Astrocyte (in vitro differentiated cells and primary cell): ENCODE measurements around the gene GPX3. TPM values are rescaled to one million over a fixed set of nuclear protein-coding genes. Genes with fewer than 3 reads are reported as not detected.

Experiments
- DNase-seq: peaks from one replicate; pipeline ENCODE4 v3.0.0-alpha.2; 2010; ENCODE audit warnings: low read depth
- FAIRE-seq: peaks from 2 replicates; lab custom pipeline; 2011; peaks lifted over from hg19 to GRCh38; lab: Jason Lieb, UNC
- H2AFZ ChIP-seq: 2 replicates; pipeline ENCODE4 v1.6.0; 2012; ENCODE audit warnings: low read depth, low read length, inconsistent platforms
- H3K27ac ChIP-seq: 2 replicates; pipeline ENCODE4 v1.5.1; 2011; ENCODE audit warnings: low read depth, low read length, inconsistent platforms
- H3K27me3 ChIP-seq: 2 replicates; pipeline ENCODE4 v1.6.0; 2011; ENCODE audit warnings: low read length, inconsistent platforms; ENCODE audit not compliant: insufficient read depth
- H3K36me3 ChIP-seq: 2 replicates; pipeline ENCODE4 v1.5.1; 2011; ENCODE audit warnings: low read length, inconsistent platforms; ENCODE audit not compliant: insufficient read depth
- H3K4me1 ChIP-seq: 2 replicates; pipeline ENCODE4 v1.5.1; 2011; ENCODE audit warnings: low read length, inconsistent platforms; ENCODE audit not compliant: insufficient read depth
- H3K4me2 ChIP-seq: 2 replicates; pipeline ENCODE4 v1.6.0; 2012; ENCODE audit warnings: low read length, inconsistent platforms
- H3K4me3 ChIP-seq: 2 replicates; pipeline ENCODE4 v1.5.1; 2011; ENCODE audit warnings: low read depth, mild to moderate bottlenecking, low read length, inconsistent platforms; ENCODE audit not compliant: insufficient read depth
- H3K79me2 ChIP-seq: 2 replicates; pipeline ENCODE4 v1.6.0; 2012; ENCODE audit warnings: mild to moderate bottlenecking, low read length, inconsistent platforms; ENCODE audit not compliant: insufficient read depth
- H3K9ac ChIP-seq: 2 replicates; pipeline ENCODE4 v1.6.0; 2012; ENCODE audit warnings: mild to moderate bottlenecking, low read length, inconsistent platforms
- H3K9me3 ChIP-seq: 2 replicates; pipeline ENCODE4 v1.5.1; 2012; ENCODE audit warnings: low read depth, mild to moderate bottlenecking, low read length, inconsistent platforms; ENCODE audit not compliant: insufficient read depth
- H4K20me1 ChIP-seq: 2 replicates; pipeline ENCODE4 v1.6.0; 2012; ENCODE audit warnings: low read length, inconsistent platforms; ENCODE audit not compliant: insufficient read depth
- H3K27ac Mint-ChIP-seq: one replicate; pipeline ENCODE4 v1.8.0; 2021; ENCODE audit warnings: mild to moderate bottlenecking, mixed read lengths; ENCODE audit not compliant: unreplicated experiment
- H3K27me3 Mint-ChIP-seq: one replicate; pipeline ENCODE4 v1.8.0; 2021; ENCODE audit warnings: low read depth, mixed read lengths; ENCODE audit not compliant: unreplicated experiment
- H3K36me3 Mint-ChIP-seq: one replicate; pipeline ENCODE4 v1.8.0; 2021; ENCODE audit warnings: low read depth, mixed read lengths; ENCODE audit not compliant: unreplicated experiment
- H3K4me1 Mint-ChIP-seq: one replicate; pipeline ENCODE4 v1.8.0; 2021; ENCODE audit warnings: low read depth, mixed read lengths; ENCODE audit not compliant: unreplicated experiment
- H3K4me3 Mint-ChIP-seq: one replicate; pipeline ENCODE4 v1.8.0; 2021; ENCODE audit warnings: mild to moderate bottlenecking, moderate library complexity, mixed read lengths; ENCODE audit not compliant: unreplicated experiment
- H3K9me3 Mint-ChIP-seq: one replicate; pipeline ENCODE4 v1.8.0; 2021; ENCODE audit warnings: mild to moderate bottlenecking, mixed read lengths; ENCODE audit not compliant: unreplicated experiment
- CTCF ChIP-seq: IDR thresholded peaks from 2 replicates; pipeline ENCODE4 v1.5.1; 2011; ENCODE audit warnings: low read depth, mild to moderate bottlenecking, inconsistent platforms, low read length, moderate library complexity; ENCODE audit not compliant: insufficient read depth
- EZH2 ChIP-seq: IDR thresholded peaks from 2 replicates; pipeline ENCODE4 v1.6.1; 2012; ENCODE audit warnings: mild to moderate bottlenecking, low read length, inconsistent platforms; ENCODE audit not compliant: insufficient read depth
- total RNA-seq: library from RNA; stranded (reverse); gene quantifications from 2 replicates; pipeline ENCODE4 v1.2.1, GENCODE V29; 2021

Gene GPX3
- total RNA-seq, 1 donor from 2014 or later: 15.6 TPM

- H3K4me2 ChIP-seq: no peak overlapping the region
- H3K36me3 ChIP-seq: peaks cover 12% of the 10 kb centered on the region
- H3K4me1 ChIP-seq: peaks cover 34% of the 10 kb centered on the region
- H2AFZ ChIP-seq: no peak overlapping the region
- Mint-ChIP-seq H3K4me3 (no peak overlapping the region), H3K27me3 (no peaks in the 10 kb centered on the region), H3K36me3 (peaks cover 32% of the 10 kb centered on the region), H3K9me3 (peaks cover 2% of the 10 kb centered on the region), H3K4me1 (peaks cover 15% of the 10 kb centered on the region), H3K27ac (no peak overlapping the region)
- H4K20me1 ChIP-seq: peaks cover 13% of the 10 kb centered on the region
- H3K9ac ChIP-seq: no peak overlapping the region
- no peak overlapping the region for H3K4me3 ChIP-seq
- H3K79me2 ChIP-seq: no peaks in the 10 kb centered on the region
- no peaks in the 10 kb centered on the region for H3K27me3 ChIP-seq
- no peak for DNase-seq
- TF ChIP-seq EZH2: no peak
- no peak overlapping the region for H3K27ac ChIP-seq
- no peaks in the 10 kb centered on the region for H3K9me3 ChIP-seq
- FAIRE-seq: no peak
Measured at GRCh38 chr5:151056379-151057325, 36.3 kb downstream of the GPX3 start.

GRCh38 chr5:151058301-151058700 is 37.9 kb downstream of the GPX3 start:
- Histone ChIP-seq H3K27me3 (no peaks in the 10 kb centered on the region), H3K4me2 (peak overlapping the region; percentile 15), H3K27ac (no peak overlapping the region), H3K9me3 (no peaks in the 10 kb centered on the region), H3K79me2 (peaks cover 10% of the 10 kb centered on the region), H3K36me3 (peaks cover 24% of the 10 kb centered on the region), H3K4me3 (no peak overlapping the region), H2AFZ (no peak overlapping the region), H3K9ac (no peak overlapping the region), H4K20me1 (peaks cover 6% of the 10 kb centered on the region), H3K4me1 (peaks cover 41% of the 10 kb centered on the region)
- no peak overlapping the region for H3K4me3 Mint-ChIP-seq
- FAIRE-seq (no peak), DNase-seq (no peak)
- TF ChIP-seq CTCF (peak; percentile 8), EZH2 (no peak)
- peaks cover 38% of the 10 kb centered on the region for H3K36me3 Mint-ChIP-seq
- peaks cover under 1% of the 10 kb centered on the region for H3K9me3 Mint-ChIP-seq
- no peak overlapping the region for H3K27ac Mint-ChIP-seq
- peaks cover 25% of the 10 kb centered on the region for H3K4me1 Mint-ChIP-seq
- H3K27me3 Mint-ChIP-seq: no peaks in the 10 kb centered on the region

GRCh38 chr5:151058891-151059489 is 38.6 kb downstream of the GPX3 start:
- Histone ChIP-seq H3K27me3 (no peaks in the 10 kb centered on the region), H3K36me3 (peaks cover 20% of the 10 kb centered on the region), H2AFZ (no peak overlapping the region), H3K27ac (peak overlapping the region; percentile 47), H3K4me2 (peak overlapping the region; percentile 15), H3K4me3 (no peak overlapping the region), H3K4me1 (peaks cover 48% of the 10 kb centered on the region), H3K9me3 (no peaks in the 10 kb centered on the region), H3K79me2 (peaks cover 14% of the 10 kb centered on the region), H4K20me1 (peaks cover 6% of the 10 kb centered on the region), H3K9ac (peak overlapping the region; percentile 29)
- peaks cover 38% of the 10 kb centered on the region for H3K36me3 Mint-ChIP-seq
- no peak for TF ChIP-seq CTCF
- no peak for TF ChIP-seq EZH2
- H3K4me3 Mint-ChIP-seq: peak overlapping the region; percentile 18
- FAIRE-seq: no peak
- no peaks in the 10 kb centered on the region for H3K9me3 Mint-ChIP-seq
- peak overlapping the region; percentile 35 for H3K27ac Mint-ChIP-seq
- H3K4me1 Mint-ChIP-seq: peaks cover 32% of the 10 kb centered on the region
- no peaks in the 10 kb centered on the region for H3K27me3 Mint-ChIP-seq
- no peak for DNase-seq
